NCI-H1048 (cell line): Measurements from ENCODE around the gene SMAD6.
"Not testable (repeated sequence)": the region's sequence is repeated elsewhere in the genome, so short reads cannot be mapped to it uniquely, and the experiment has no call there.

ENCODE experiments used
- DNase-seq: peaks from one replicate; lab custom pipeline; 2025; lab: John Stamatoyannopoulos, UW

SMAD6 gene

GRCh38 chr15:66675446-66675845, 26.6 kb upstream of the SMAD6 start:
- DNase-seq = no peak

- DNase-seq = no peak
Measured at GRCh38 chr15:66677336-66677735, 24.7 kb upstream of the SMAD6 start.

- no peak for DNase-seq
Measured at GRCh38 chr15:66679061-66679656, 22.9 kb upstream of the SMAD6 start.

GRCh38 chr15:66679657-66680108, 22.4 kb upstream of the SMAD6 start:
- DNase-seq = no peak

GRCh38 chr15:66680502-66680901, 21.5 kb upstream of the SMAD6 start:
- DNase-seq = no peak

- DNase-seq = no peak
Measured at GRCh38 chr15:66681395-66681794, 20.6 kb upstream of the SMAD6 start.

GRCh38 chr15:66682246-66682645, 19.8 kb upstream of the SMAD6 start:
- no peak for DNase-seq

- no peak for DNase-seq
Measured at GRCh38 chr15:66682865-66683264, 19.2 kb upstream of the SMAD6 start.

- no peak for DNase-seq
Measured at GRCh38 chr15:66684136-66684681, 17.8 kb upstream of the SMAD6 start.

- no peak for DNase-seq
Measured at GRCh38 chr15:66685638-66686150, 16.3 kb upstream of the SMAD6 start.

- not testable (repeated sequence) for DNase-seq
Measured at GRCh38 chr15:66690912-66691311, 11.1 kb upstream of the SMAD6 start.

GRCh38 chr15:66691727-66692126, 10.3 kb upstream of the SMAD6 start:
- DNase-seq = no peak

GRCh38 chr15:66692391-66692790, 9.6 kb upstream of the SMAD6 start:
- DNase-seq = no peak

GRCh38 chr15:66692808-66693596, 9.0 kb upstream of the SMAD6 start:
- DNase-seq = no peak

GRCh38 chr15:66696770-66697169, 5.3 kb upstream of the SMAD6 start:
- DNase-seq = no peak

GRCh38 chr15:66698318-66698961, 3.6 kb upstream of the SMAD6 start:
- no peak for DNase-seq

- no peak for DNase-seq
Measured at GRCh38 chr15:66698971-66699370, 3.1 kb upstream of the SMAD6 start.

GRCh38 chr15:66700412-66700801, 1.6 kb upstream of the SMAD6 start:
- no peak for DNase-seq

GRCh38 chr15:66700802-66701421, 1.1 kb upstream of the SMAD6 start:
- peak; percentile 86 for DNase-seq

GRCh38 chr15:66701422-66702034, 508 bp upstream of the SMAD6 start:
- DNase-seq = no peak

GRCh38 chr15:66702787-66703539, 927 bp downstream of the SMAD6 start:
- no peak for DNase-seq
